Trophoblast cell (in vitro differentiated cells and primary cell): ENCODE measurements around the gene PARD3B.

ENCODE experiments used
- DNase-seq, 2 donors: peaks; one replicate each; pipeline ENCODE4 v3.0.0-alpha.2; 2016
- H2AFZ ChIP-seq: 2 replicates; pipeline ENCODE4 v1.6.1; 2013; ENCODE audit warnings: low read length, moderate library complexity, mild to moderate bottlenecking; ENCODE audit not compliant: insufficient read depth, poor library complexity
- H2AK5ac ChIP-seq: 2 replicates; pipeline ENCODE4 v1.6.1; 2013; ENCODE audit warnings: mild to moderate bottlenecking, low read length
- H2BK120ac ChIP-seq: 2 replicates; pipeline ENCODE4 v1.6.1; 2013; ENCODE audit warnings: low read length, mild to moderate bottlenecking, moderate library complexity; ENCODE audit not compliant: insufficient read depth, poor library complexity
- H2BK12ac ChIP-seq: 2 replicates; pipeline ENCODE4 v1.6.1; 2013; ENCODE audit warnings: mild to moderate bottlenecking, low read length, moderate library complexity
- H2BK5ac ChIP-seq: 2 replicates; pipeline ENCODE4 v1.6.1; 2013; ENCODE audit warnings: low read length, low read depth, moderate library complexity, mild to moderate bottlenecking; ENCODE audit not compliant: poor library complexity
- H3K14ac ChIP-seq: 2 replicates; pipeline ENCODE4 v1.6.1; 2013; ENCODE audit warnings: mild to moderate bottlenecking, low read length
- H3K18ac ChIP-seq: 2 replicates; pipeline ENCODE4 v1.6.1; 2013; ENCODE audit warnings: mild to moderate bottlenecking, low read length
- H3K23ac ChIP-seq: 2 replicates; pipeline ENCODE4 v1.6.1; 2013; ENCODE audit warnings: low read length
- H3K27ac ChIP-seq: 2 replicates; pipeline ENCODE4 v1.5.1; 2013; ENCODE audit warnings: low read depth, mild to moderate bottlenecking, inconsistent platforms, low read length, moderate library complexity
- H3K27me3 ChIP-seq: 2 replicates; pipeline ENCODE4 v1.6.1; 2013; ENCODE audit warnings: inconsistent platforms, mild to moderate bottlenecking, low read length, moderate library complexity; ENCODE audit not compliant: insufficient read depth
- H3K36me3 ChIP-seq, 2 experiments: 1 replicate in 1 of 2; 2 replicates in 1 of 2; pipeline ENCODE4 v1.6.1; 2013; ENCODE audit warnings: low read length in 2 of 2, mild to moderate bottlenecking in 2 of 2, moderate library complexity in 1 of 2; ENCODE audit not compliant: insufficient read depth in 2 of 2, control insufficient read depth in 1 of 2
- H3K4ac ChIP-seq: 2 replicates; pipeline ENCODE4 v1.6.1; 2013; ENCODE audit warnings: low read depth, mild to moderate bottlenecking, low read length, moderate library complexity
- H3K4me1 ChIP-seq, 2 experiments: 1 replicate in 1 of 2; 2 replicates in 1 of 2; pipeline ENCODE4 v1.6.1; 2013; ENCODE audit warnings: low read length in 2 of 2, mild to moderate bottlenecking in 2 of 2, moderate library complexity in 1 of 2; ENCODE audit not compliant: insufficient read depth in 2 of 2, control insufficient read depth in 1 of 2
- H3K4me2 ChIP-seq: 2 replicates; pipeline ENCODE4 v1.6.1; 2013; ENCODE audit warnings: inconsistent platforms, mild to moderate bottlenecking, low read length, moderate library complexity
- H3K4me3 ChIP-seq: 2 replicates; pipeline ENCODE4 v1.5.1; 2013; ENCODE audit warnings: mild to moderate bottlenecking, low read depth, low read length, inconsistent platforms
- H3K79me1 ChIP-seq: one replicate; pipeline ENCODE4 v1.6.1; 2013; ENCODE audit warnings: low read length
- H3K79me2 ChIP-seq: 2 replicates; pipeline ENCODE4 v1.6.1; 2013; ENCODE audit warnings: low read length, mild to moderate bottlenecking; ENCODE audit not compliant: control insufficient read depth, insufficient read depth, poor library complexity
- H3K9ac ChIP-seq: 2 replicates; pipeline ENCODE4 v1.6.1; 2013; ENCODE audit warnings: mild to moderate bottlenecking, low read length
- H3K9me3 ChIP-seq: 2 replicates; pipeline ENCODE4 v1.6.1; 2013; ENCODE audit warnings: low read depth, mild to moderate bottlenecking, control low read depth, inconsistent platforms, low read length; ENCODE audit not compliant: insufficient read depth
- H4K12ac ChIP-seq: 2 replicates; pipeline ENCODE4 v1.6.1; 2013; ENCODE audit warnings: low read depth, mild to moderate bottlenecking, low read length, moderate library complexity
- H4K8ac ChIP-seq: 2 replicates; pipeline ENCODE4 v1.6.1; 2013; ENCODE audit warnings: low read depth, mild to moderate bottlenecking, low read length, moderate library complexity
- H4K91ac ChIP-seq: one replicate; pipeline ENCODE4 v1.6.1; 2013; ENCODE audit warnings: low read depth, mild to moderate bottlenecking, low read length, moderate library complexity
- WGBS: extraction: QIAGEN DNeasy Blood & Tissue Kit; methylation state at CpG from one replicate; pipeline ENCODE4 v1.1.7; 2013; ENCODE audit warnings: missing lambda C conversion rate; ENCODE audit not compliant: insufficient read length, insufficient coverage; ENCODE audit errors: extremely low coverage; 5-methylcytosine and 5-hydroxymethylcytosine counted together

The PARD3B gene

DNA sequence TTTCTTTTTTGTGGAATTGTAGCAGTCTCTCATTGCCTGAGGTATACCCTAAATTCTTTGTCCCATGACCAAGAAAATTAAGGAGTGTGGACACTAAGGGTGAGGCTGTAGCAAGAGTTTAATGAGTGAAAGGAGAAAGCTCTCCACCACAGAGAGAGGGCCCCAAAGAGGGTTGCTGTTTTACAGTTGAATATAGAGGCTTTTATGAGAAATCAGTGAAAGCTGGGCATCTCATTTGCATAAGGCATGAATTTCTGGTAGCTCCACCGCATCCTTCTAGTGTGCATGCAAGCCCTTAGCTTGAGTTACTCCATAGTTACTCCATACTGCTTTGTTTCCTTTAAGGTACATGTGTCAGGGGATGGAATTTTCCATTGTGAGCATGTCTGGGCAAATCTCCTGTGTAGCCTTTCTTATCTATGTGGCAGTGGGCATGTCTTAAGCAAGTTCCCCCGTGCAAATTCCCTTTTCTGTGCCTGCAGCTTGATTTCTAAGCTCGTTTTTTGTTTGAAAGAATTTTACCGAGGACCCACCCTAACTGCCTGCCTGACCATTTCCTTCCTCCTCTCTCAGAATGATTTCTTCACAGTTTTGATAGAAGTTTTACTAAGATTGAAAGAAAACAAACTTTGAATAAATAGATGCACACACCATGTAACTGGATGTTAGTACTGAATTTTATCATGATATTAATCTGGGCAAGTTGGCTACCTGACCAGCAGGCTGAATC lies 218.9 kb downstream of the PARD3B start:
- WGBS: no CpG with 5 or more reads among the region's 4 CpGs
- H3K4me3 ChIP-seq: no peak overlapping the region
- H3K9ac ChIP-seq: no peak overlapping the region
- no peak overlapping the region for H3K14ac ChIP-seq
- no peak overlapping the region for H2AK5ac ChIP-seq
- no peak overlapping the region for H3K23ac ChIP-seq
- H2AFZ ChIP-seq: no peak overlapping the region
- DNase-seq: no peak
- H4K8ac ChIP-seq: no peak overlapping the region
- no peaks in the 10 kb centered on the region for H3K27me3 ChIP-seq
- no peaks in the 10 kb centered on the region for H3K4me1 ChIP-seq
- H3K36me3 ChIP-seq: no peaks in the 10 kb centered on the region
- no peaks in the 10 kb centered on the region for H3K9me3 ChIP-seq
- no peak overlapping the region for H3K18ac ChIP-seq
- no peak overlapping the region for H2BK5ac ChIP-seq
- no peaks in the 10 kb centered on the region for H3K79me2 ChIP-seq
- H4K12ac ChIP-seq: no peak overlapping the region
- no peak overlapping the region for H3K4ac ChIP-seq
- H3K79me1 ChIP-seq: no peaks in the 10 kb centered on the region
- no peak overlapping the region for H2BK120ac ChIP-seq
- no peak overlapping the region for H3K4me2 ChIP-seq
- H3K27ac ChIP-seq: no peak overlapping the region
- H2BK12ac ChIP-seq: no peak overlapping the region
- no peak overlapping the region for H4K91ac ChIP-seq

DNA sequence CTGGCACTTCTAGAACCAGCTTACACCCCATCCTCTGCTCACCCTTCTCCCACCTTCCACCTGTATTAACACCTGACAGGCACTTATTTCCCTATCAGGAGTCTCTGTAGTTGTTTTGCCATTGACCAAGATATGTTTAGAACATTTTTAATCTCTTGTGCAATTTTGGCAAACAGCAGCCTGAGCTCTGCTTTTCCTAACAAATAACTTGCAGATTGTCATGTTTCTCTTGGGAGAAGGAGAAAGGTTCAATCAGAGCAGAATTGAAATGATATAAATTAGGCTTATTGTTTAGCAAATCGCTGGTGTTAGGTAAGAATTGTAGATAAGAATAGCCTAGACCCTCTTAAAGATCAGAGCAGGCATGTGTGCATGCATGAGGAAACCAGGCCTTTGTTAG lies 225.5 kb downstream of the PARD3B start:
- Histone ChIP-seq H4K12ac (no peak overlapping the region), H2AFZ (no peak overlapping the region), H3K23ac (no peak overlapping the region), H3K79me2 (no peaks in the 10 kb centered on the region), H2BK12ac (no peak overlapping the region), H3K4me2 (no peak overlapping the region), H2AK5ac (no peak overlapping the region), H3K4me3 (no peak overlapping the region), H4K8ac (no peak overlapping the region), H3K4me1 (no peaks in the 10 kb centered on the region), H3K4ac (no peak overlapping the region), H3K9me3 (no peaks in the 10 kb centered on the region), H3K9ac (no peak overlapping the region), H3K14ac (no peak overlapping the region), H3K27me3 (no peaks in the 10 kb centered on the region), H4K91ac (no peak overlapping the region), H2BK5ac (no peak overlapping the region), H2BK120ac (no peak overlapping the region), H3K79me1 (no peaks in the 10 kb centered on the region), H3K27ac (no peak overlapping the region), H3K18ac (no peak overlapping the region), H3K36me3 (no peaks in the 10 kb centered on the region)
- no peak for DNase-seq
- WGBS: no CpG with 5 or more reads among the region's 1 CpG

DNA sequence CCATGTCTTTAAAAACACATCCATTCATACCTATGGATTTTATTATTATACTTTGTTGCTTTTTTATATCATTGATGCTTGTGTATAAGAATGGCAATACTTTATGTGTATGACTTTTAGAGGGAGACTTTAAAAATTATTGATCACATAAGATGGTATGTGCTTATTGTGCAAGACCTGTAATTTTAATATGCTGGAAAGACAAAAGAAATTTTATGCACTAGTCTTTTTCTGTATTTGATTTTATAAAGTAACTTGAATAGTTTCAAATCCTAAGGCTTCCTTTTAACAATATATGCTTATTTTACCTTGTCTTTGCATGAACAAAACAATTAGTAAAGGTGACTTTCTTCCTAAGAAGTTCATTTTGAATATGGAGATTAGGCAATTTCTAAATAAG lies 226.4 kb downstream of the PARD3B start:
- Histone ChIP-seq H3K27ac (no peak overlapping the region), H4K8ac (no peak overlapping the region), H3K4ac (no peak overlapping the region), H3K4me3 (no peak overlapping the region), H3K36me3 (no peaks in the 10 kb centered on the region), H3K4me2 (no peak overlapping the region), H3K27me3 (no peaks in the 10 kb centered on the region), H3K4me1 (no peaks in the 10 kb centered on the region), H2BK5ac (no peak overlapping the region), H2BK12ac (no peak overlapping the region), H3K79me2 (no peaks in the 10 kb centered on the region), H4K12ac (no peak overlapping the region), H3K23ac (no peak overlapping the region), H4K91ac (no peak overlapping the region), H2BK120ac (no peak overlapping the region), H3K9ac (no peak overlapping the region), H3K9me3 (no peaks in the 10 kb centered on the region), H2AK5ac (no peak overlapping the region), H3K14ac (no peak overlapping the region), H2AFZ (no peak overlapping the region), H3K79me1 (no peaks in the 10 kb centered on the region), H3K18ac (no peak overlapping the region)
- DNase-seq: no peak

DNA sequence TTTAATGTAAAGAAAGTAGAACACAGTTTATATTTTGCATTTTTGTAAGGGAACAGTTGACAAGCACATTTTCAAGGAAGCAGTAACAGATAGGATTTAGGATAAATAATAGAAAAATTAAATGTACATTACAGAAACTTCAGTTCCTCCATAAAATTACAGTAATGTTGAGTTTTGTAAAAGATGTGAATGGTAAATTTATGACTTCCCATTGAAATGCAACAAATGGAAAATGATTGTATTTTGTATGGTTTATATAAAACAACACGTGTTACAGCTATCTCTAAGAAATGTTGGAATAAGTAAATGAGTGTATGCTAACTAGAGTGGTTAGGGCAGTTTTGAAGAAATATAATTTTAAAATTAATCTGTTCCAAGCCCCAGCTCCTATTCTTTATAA lies 227.3 kb downstream of the PARD3B start:
- no peak overlapping the region for H2AK5ac ChIP-seq
- no peak overlapping the region for H4K12ac ChIP-seq
- H3K4me2 ChIP-seq: no peak overlapping the region
- no peak overlapping the region for H3K4ac ChIP-seq
- H3K27ac ChIP-seq: no peak overlapping the region
- H3K4me3 ChIP-seq: no peak overlapping the region
- no peak overlapping the region for H2BK12ac ChIP-seq
- no CpG with 5 or more reads among the region's 1 CpG for WGBS
- no peak overlapping the region for H2BK5ac ChIP-seq
- H4K8ac ChIP-seq: no peak overlapping the region
- no peak overlapping the region for H4K91ac ChIP-seq
- H3K79me2 ChIP-seq: no peaks in the 10 kb centered on the region
- no peak overlapping the region for H3K14ac ChIP-seq
- H2BK120ac ChIP-seq: no peak overlapping the region
- H3K9ac ChIP-seq: no peak overlapping the region
- no peaks in the 10 kb centered on the region for H3K79me1 ChIP-seq
- no peaks in the 10 kb centered on the region for H3K4me1 ChIP-seq
- no peak overlapping the region for H3K18ac ChIP-seq
- no peaks in the 10 kb centered on the region for H3K36me3 ChIP-seq
- H3K27me3 ChIP-seq: no peaks in the 10 kb centered on the region
- no peak overlapping the region for H3K23ac ChIP-seq
- no peaks in the 10 kb centered on the region for H3K9me3 ChIP-seq
- no peak overlapping the region for H2AFZ ChIP-seq
- no peak for DNase-seq
